Epithelial cell of proximal tubule (primary cell): ENCODE data around the gene GAS5. TPM values are rescaled to one million over a fixed set of nuclear protein-coding genes. Genes with fewer than 3 reads are reported as not detected.

ENCODE experiments used
- DNase-seq: peaks from one replicate; pipeline ENCODE4 v3.0.0-alpha.2; 2011; ENCODE audit warnings: low read depth
- H3K4me3 ChIP-seq: 2 replicates; pipeline ENCODE4 v1.5.1; 2011; ENCODE audit warnings: low read depth, mild to moderate bottlenecking, low read length
- total RNA-seq: library from RNA; depleted of rRNA; stranded (reverse); fragments of >200 nt; gene quantifications from 2 replicates; pipeline ENCODE4 v1.2.3, GENCODE V29; 2015
- TF ChIP-seq, protein P1 (sequence below): conservative IDR thresholded peaks from 2 replicates; pipeline ENCODE4 v1.5.1; 2012; ENCODE audit warnings: low read depth, mild to moderate bottlenecking, low read length

GAS5 gene
- total RNA-seq, 1 donor from 2014 or later: 645 TPM

GRCh38 chr1:173903827-173904531 is 36.2 kb upstream of the GAS5 start:
- H3K4me3 ChIP-seq: no peak overlapping the region
- TF ChIP-seq, protein P1, sequence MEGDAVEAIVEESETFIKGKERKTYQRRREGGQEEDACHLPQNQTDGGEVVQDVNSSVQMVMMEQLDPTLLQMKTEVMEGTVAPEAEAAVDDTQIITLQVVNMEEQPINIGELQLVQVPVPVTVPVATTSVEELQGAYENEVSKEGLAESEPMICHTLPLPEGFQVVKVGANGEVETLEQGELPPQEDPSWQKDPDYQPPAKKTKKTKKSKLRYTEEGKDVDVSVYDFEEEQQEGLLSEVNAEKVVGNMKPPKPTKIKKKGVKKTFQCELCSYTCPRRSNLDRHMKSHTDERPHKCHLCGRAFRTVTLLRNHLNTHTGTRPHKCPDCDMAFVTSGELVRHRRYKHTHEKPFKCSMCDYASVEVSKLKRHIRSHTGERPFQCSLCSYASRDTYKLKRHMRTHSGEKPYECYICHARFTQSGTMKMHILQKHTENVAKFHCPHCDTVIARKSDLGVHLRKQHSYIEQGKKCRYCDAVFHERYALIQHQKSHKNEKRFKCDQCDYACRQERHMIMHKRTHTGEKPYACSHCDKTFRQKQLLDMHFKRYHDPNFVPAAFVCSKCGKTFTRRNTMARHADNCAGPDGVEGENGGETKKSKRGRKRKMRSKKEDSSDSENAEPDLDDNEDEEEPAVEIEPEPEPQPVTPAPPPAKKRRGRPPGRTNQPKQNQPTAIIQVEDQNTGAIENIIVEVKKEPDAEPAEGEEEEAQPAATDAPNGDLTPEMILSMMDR: no peak
- no peak for DNase-seq

- TF ChIP-seq, protein P1: no peak
- H3K4me3 ChIP-seq: no peak overlapping the region
- no peak for DNase-seq
Observed at GRCh38 chr1:173900992-173901391, 33.2 kb upstream of the GAS5 start.

GRCh38 chr1:173900427-173900826 is 32.6 kb upstream of the GAS5 start:
- DNase-seq: no peak
- TF ChIP-seq, protein P1: no peak
- no peak overlapping the region for H3K4me3 ChIP-seq

DNA sequence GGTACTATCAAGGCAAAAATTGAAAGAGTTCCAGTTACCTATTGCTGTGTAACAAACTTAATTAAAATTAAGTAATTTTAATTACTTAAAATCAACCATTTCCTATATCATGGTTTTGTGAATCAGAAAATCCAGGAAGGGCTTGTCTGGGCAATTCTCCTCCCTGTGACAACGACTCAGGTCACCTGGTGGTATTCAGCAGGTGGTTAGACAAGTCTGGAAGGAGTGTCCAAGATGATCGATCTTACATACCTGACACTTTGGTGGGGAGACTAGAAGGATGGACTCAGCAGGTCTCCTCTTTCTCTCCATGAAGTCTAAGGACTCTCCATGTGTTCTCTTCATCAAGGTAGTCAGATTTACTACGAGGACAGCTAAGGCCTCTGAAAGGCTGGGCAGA is 26.4 kb upstream of the GAS5 start:
- H3K4me3 ChIP-seq: no peak overlapping the region
- DNase-seq: no peak
- TF ChIP-seq, protein P1: no peak

DNA sequence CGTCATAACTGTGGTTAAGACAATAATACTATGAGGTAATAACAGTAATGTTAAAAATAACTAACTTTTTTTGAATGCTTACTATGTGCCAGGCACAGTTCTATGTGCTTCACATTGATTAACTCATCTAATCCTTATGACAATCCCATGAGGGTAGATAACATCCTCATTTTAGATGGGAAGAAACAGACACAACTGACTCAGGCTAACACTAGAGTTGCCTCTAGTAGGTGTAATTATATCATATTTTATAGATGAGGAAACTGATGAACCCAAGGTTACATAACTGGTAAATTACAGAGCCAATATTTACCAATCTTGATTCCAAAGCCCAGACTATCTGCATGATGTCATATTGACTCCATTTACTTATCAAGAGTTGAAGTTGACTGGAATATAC is 25.8 kb upstream of the GAS5 start:
- DNase-seq: no peak
- TF ChIP-seq, protein P1: no peak
- H3K4me3 ChIP-seq: no peak overlapping the region

DNA sequence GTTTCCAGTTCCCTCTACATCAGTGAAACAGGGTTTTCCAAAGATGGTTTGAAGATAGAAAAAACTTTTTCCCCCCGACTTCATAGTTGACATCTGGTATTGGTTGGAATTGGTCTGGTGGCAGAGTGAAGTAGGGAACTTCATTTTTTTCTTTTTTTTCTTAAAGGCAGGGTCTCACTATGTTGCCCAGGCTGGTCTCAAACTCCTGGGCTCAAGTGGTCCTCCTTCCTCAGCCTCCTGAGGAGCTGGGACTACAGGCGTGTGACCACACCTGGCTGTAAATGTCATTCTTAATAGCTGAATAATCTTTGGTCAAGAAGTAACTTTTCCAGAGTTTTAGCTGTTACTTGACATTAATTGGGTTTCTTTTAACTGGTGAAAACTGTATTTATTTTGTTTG is 22.1 kb upstream of the GAS5 start:
- DNase-seq: no peak
- TF ChIP-seq, protein P1: no peak
- no peak overlapping the region for H3K4me3 ChIP-seq

DNA sequence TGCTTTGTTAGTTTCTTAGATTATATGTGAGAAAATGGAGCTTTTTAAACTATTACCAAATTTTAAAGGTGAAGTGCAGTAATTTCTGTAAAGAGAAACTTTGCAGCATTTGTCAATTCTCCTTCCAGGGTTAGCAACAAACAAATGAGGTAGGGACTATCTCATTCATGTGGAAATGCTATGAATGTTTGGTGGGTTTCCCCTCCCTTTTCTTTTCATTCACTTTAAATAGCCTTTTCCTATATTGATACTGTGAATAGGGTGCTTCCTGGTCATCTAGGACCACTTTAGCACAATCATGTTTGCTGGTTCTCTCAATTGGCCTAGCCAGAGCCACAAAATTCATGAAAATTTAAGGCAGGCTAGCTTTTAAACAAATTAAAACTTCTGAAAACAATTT is 21.0 kb upstream of the GAS5 start:
- DNase-seq: no peak
- TF ChIP-seq, protein P1: no peak
- H3K4me3 ChIP-seq: no peak overlapping the region
